HK-2 (cell line): Measurements from ENCODE around the gene PPIB.
"Not testable (repeated sequence)": the region's sequence is repeated elsewhere in the genome, so short reads cannot be mapped to it uniquely, and the experiment has no call there.

Experiments
- DNase-seq: peaks from one replicate; pipeline ENCODE4 v3.0.0-alpha.2; 2018; ENCODE audit not compliant: unreplicated experiment

The PPIB gene

GRCh38 chr15:64110108-64110701 is 52.6 kb downstream of the PPIB start:
- DNase-seq, result not testable (repeated sequence)

DNA sequence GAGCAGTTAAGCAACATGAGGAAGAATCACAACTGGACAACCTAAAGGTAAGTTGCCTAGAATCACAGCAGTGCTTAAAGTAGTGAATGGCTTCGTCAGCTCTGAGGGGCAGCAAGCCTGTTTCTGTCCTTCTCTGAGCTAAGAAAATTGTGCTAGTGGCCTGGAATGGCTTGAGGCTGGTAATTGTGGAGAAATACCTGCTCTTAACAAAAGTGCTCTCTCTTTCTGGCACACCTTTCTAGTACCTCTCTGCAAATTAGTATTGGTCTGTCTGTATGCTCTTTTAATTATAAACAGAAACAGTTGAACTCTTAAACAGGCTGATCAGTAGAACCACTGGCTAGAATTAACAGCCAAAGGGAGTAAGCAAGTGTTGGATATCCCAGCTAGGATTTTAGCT is 55.5 kb downstream of the PPIB start:
- no peak for DNase-seq
